Measurements from ENCODE around the gene TEX19. TPM values are rescaled to one million over a fixed set of nuclear protein-coding genes. Genes with fewer than 3 reads are reported as not detected.

The TEX19 gene
- total and polyA plus RNA-seq, 2 of the 8 experiments (the other 6 are each of a cell fraction or from before 2014, with no cell fraction given): 0.54 to 0.80 TPM

DNA sequence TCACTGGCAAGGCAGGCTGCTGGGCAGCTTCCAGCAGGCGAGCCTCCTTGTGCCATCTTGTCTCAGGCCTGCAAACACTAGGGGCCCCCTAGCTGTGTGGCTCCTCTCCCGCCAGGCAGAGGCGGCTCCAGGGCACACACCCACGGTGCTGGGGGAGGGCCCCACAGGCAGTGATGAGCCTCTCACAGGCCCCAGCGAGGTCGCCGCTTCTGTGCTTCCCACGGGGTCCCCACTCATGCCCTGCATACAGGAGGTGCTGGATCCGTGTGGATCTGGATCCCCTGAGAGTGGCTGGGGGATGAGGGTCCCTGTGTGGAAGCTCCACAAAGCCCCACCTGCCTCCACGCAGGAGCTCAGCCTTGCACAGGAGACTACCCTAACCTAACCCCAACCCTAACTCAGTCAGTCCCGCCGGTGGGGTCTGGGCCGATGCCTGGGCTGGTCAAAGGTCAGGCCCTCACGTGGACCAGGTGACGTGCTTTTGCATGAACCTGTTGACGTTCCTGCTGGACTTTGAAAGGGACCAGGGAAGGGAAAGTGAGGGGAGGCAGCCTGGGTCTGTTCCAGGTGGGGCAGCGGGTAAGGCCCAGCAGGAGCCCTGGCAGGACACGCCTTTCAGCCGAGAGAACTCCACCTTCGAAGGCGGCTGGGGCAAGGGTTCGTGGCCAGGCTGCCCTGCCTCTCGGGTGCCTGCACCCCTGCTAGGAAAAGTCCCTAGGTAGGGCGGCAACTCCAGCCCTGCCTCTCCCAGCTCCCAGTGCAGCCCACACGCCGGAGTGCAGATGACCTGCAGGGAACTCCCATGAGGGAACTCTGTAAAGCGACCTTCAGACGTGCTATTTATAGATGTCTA lies 30.7 kb upstream of the TEX19 start:
- Histone ChIP-seq H3K4me2 (ENCODE audit: insufficient read depth in 1 of 2, low read depth in 2 of 2, low read length in 2 of 2) (no peak overlapping the region), H3K56ac (replicated peaks; ENCODE audit: insufficient read length, low read depth, low read length) (no peak overlapping the region), H2BK12ac (ENCODE audit: low read depth, low read length) (peak overlapping the region; percentile 27; the same call in 1 of the 2 replicates), H3K79me2 (ENCODE audit: control insufficient read depth in 1 of 2, insufficient read depth in 2 of 2, low read length in 2 of 2) (no peaks in the 10 kb centered on the region), H4K91ac (replicated peaks; ENCODE audit: insufficient read length, low read length) (no peak overlapping the region), H3K23ac (ENCODE audit: insufficient read length) (no peak overlapping the region), H2AFZ (ENCODE audit: low read length) (no peak overlapping the region), H2BK15ac (ENCODE audit: low read length) (no peak overlapping the region), H2BK20ac (ENCODE audit: low read length) (no peak overlapping the region), H2AK5ac (ENCODE audit: low read depth, low read length) (no peak overlapping the region), H3K9ac (replicated peaks in 1 of 4; ENCODE audit: extremely low read depth in 1 of 4, low read depth in 3 of 4, low read length in 3 of 4) (no peak overlapping the region), H4K20me1 (replicated peaks in 1 of 2; ENCODE audit: control insufficient read depth in 1 of 2, insufficient read depth in 2 of 2, low read length in 2 of 2) (peaks cover 0 to 3% of the 10 kb centered on the region in 2 experiments), H3K9me3 (ENCODE audit: insufficient read depth in 2 of 2, low read depth in 1 of 2, low read length in 1 of 2) (no peaks in the 10 kb centered on the region), H3K79me1 (ENCODE audit: low read depth, low read length) (no peaks in the 10 kb centered on the region), H3K23me2 (ENCODE audit: low read depth, low read length) (peaks cover 5% of the 10 kb centered on the region), H4K8ac (ENCODE audit: extremely low read depth, insufficient read depth, low read length) (peak overlapping the region; percentile 0; the same call in 1 of the 2 replicates), H3K27ac (ENCODE audit: low read depth, low read length) (no peak overlapping the region), H2BK120ac (replicated peaks; ENCODE audit: low read depth, low read length) (no peak overlapping the region), H2BK5ac (ENCODE audit: low read depth, low read length) (no peak overlapping the region), H4K5ac (ENCODE audit: insufficient read length, low read depth, low read length) (no peak overlapping the region), H3K18ac (ENCODE audit: extremely low read depth, low read length) (no peak overlapping the region; the same call in 1 of the 2 replicates), H3K14ac (ENCODE audit: insufficient read length) (no peak overlapping the region), H3K27me3 (replicated peaks in 1 of 4; ENCODE audit: control insufficient read depth in 3 of 4, extremely low read depth in 1 of 4, insufficient read depth in 3 of 4, low read length in 3 of 4) (peaks cover 14 to 30% (median 26%) of the 10 kb centered on the region in 4 experiments), H3K4me3 (ENCODE audit: extremely low read depth in 1 of 4, insufficient read depth in 2 of 4, low read depth in 3 of 4, low read length in 4 of 4) (no peak overlapping the region), H3K4me1 (replicated peaks in 1 of 4; ENCODE audit: control insufficient read depth in 3 of 4, insufficient read depth in 4 of 4, low read length in 3 of 4) (peaks cover 0 to 27% (median 20%) of the 10 kb centered on the region in 4 experiments; a peak in 6 of 7 replicates), H3K36me3 (ENCODE audit: control insufficient read depth in 2 of 4, insufficient read depth in 4 of 4, low read length in 3 of 4) (no peaks in the 10 kb centered on the region), H3K4ac (replicated peaks; ENCODE audit: insufficient read length, low read depth, low read length) (no peak overlapping the region)
- no peak for FAIRE-seq
- ChIA-PET POLR2A (ENCODE audit: partially characterized antibody) (no interaction called here), CTCF (ENCODE audit: partially characterized antibody) (interaction anchor here (0.9 to 1.8 kb wide), 4 partner anchors 10 to 67 kb away, joined by 3 to 4 read pairs (median 4); no protein-coding TSS in a partner anchor)
- 71% methylated on average over 27 of the region's 28 CpGs; no CpG with 5 or more reads in 1 of the 2 experiments for WGBS, 2 experiments (ENCODE audit: extremely low coverage in 1 of 2, insufficient coverage in 1 of 2, insufficient read length in 1 of 2, insufficient replicate concordance in 2 of 2, low coverage in 1 of 2, low lambda C conversion rate in 2 of 2, missing lambda C conversion rate in 1 of 2)
- no peak for TF ChIP-seq CHD2 (IDR thresholded peaks at IDR 0.05; ENCODE audit: low read length)
- TF ChIP-seq GABPA (IDR thresholded peaks at IDR 0.05; ENCODE audit: borderline replicate concordance, insufficient read depth, low read length): 0 out of 2 replicates have a peak, but pooled peaks have one; percentile 9
- DNase-seq (ENCODE audit: low read depth in 1 of 2, low spot score in 2 of 2): no peak
